Endothelial cell of umbilical vein (primary cell): ENCODE results near the gene TBC1D8. TPM values are rescaled to one million over a fixed set of nuclear protein-coding genes. Genes with fewer than 3 reads are reported as not detected.

Source experiments
- BruUV-seq: library from RNA; stranded (reverse); fragments of 400-500 nt; replicated peaks from 2 replicates; lab custom pipeline; 2021; lab: Mats Ljungman, UMichigan
- CTCF ChIA-PET: fragments of 300-600, 350-600 bp; sonication (Branson Sonifier 250); formaldehyde crosslinking; loops from one replicate; lab custom pipeline; 2021; ENCODE audit warnings: antibody characterized with exemption, inconsistent platforms; lab: Charles Lee
- POLR2A ChIA-PET: fragments of 300-600, 350-600 bp; sonication (Branson Sonifier 250); formaldehyde crosslinking; loops from one replicate; lab custom pipeline; 2021; ENCODE audit warnings: antibody characterized with exemption, inconsistent platforms; lab: Charles Lee
- DNase-seq: peaks from one replicate; pipeline ENCODE4 v3.0.0-alpha.2; 2011; ENCODE audit warnings: low read depth, low spot score
- FAIRE-seq: peaks from 2 replicates; lab custom pipeline; 2011; peaks lifted over from hg19 to GRCh38; lab: Jason Lieb, UNC
- H2AFZ ChIP-seq: 2 replicates; pipeline ENCODE4 v1.6.0; 2012; ENCODE audit warnings: low read depth, low read length, control low read depth, inconsistent platforms
- H3K27ac ChIP-seq: 2 replicates; pipeline ENCODE4 v1.5.1; 2011; ENCODE audit warnings: low read depth, mild to moderate bottlenecking, control low read depth, low read length, moderate library complexity; ENCODE audit not compliant: insufficient read depth
- H3K27me3 ChIP-seq, 2 experiments: 2 replicates each; pipeline versions ENCODE4 v1.6.0 to v1.6.1; 2011; ENCODE audit warnings: low read length in 2 of 2, mixed read lengths in 1 of 2; ENCODE audit not compliant: control insufficient read depth in 2 of 2, insufficient read depth in 2 of 2
- H3K36me3 ChIP-seq, 2 experiments: 2 replicates in 1 of 2; 3 replicates in 1 of 2; pipeline ENCODE4 v1.5.1; 2011; ENCODE audit warnings: low read length in 2 of 2, mild to moderate bottlenecking in 1 of 2, moderate library complexity in 1 of 2; ENCODE audit not compliant: control insufficient read depth in 2 of 2, insufficient read depth in 2 of 2; ENCODE audit errors: extremely low read depth in 1 of 2
- H3K4me1 ChIP-seq: 3 replicates; pipeline ENCODE4 v1.5.1; 2011; ENCODE audit warnings: mild to moderate bottlenecking, low read length; ENCODE audit not compliant: control insufficient read depth, insufficient read depth; ENCODE audit errors: extremely low read depth
- H3K4me2 ChIP-seq: 2 replicates; pipeline ENCODE4 v1.6.1; 2011; ENCODE audit warnings: low read length, control low read depth, mixed read lengths; ENCODE audit not compliant: insufficient read depth
- H3K4me3 ChIP-seq, 3 experiments: fragments of 200-600 bp in 1 of 3; sonication (generic), shearing (Covaris generic) in 1 of 3; replicated peaks in 1 of 3; 2 replicates each; pipeline ENCODE4 v1.5.1; 2011 to 2016; ENCODE audit warnings: control low read depth in 3 of 3, low read length in 3 of 3, mild to moderate bottlenecking in 2 of 3, inconsistent platforms in 1 of 3, low read depth in 1 of 3, moderate library complexity in 1 of 3; ENCODE audit not compliant: insufficient read depth in 1 of 3
- H3K79me2 ChIP-seq: 2 replicates; pipeline ENCODE4 v1.6.0; 2012; ENCODE audit warnings: low read length, inconsistent platforms; ENCODE audit not compliant: control insufficient read depth, insufficient read depth
- H3K9ac ChIP-seq: replicated peaks from 2 replicates; pipeline ENCODE3; 2011; ENCODE audit warnings: low read length, control low read depth; ENCODE audit not compliant: insufficient read depth; ENCODE audit errors: extremely low read depth
- H3K9me1 ChIP-seq: replicated peaks from 3 replicates; pipeline ENCODE4 v1.6.0; 2011; ENCODE audit warnings: mild to moderate bottlenecking, low read length; ENCODE audit not compliant: control insufficient read depth, insufficient read depth; ENCODE audit errors: extremely low read depth
- H3K9me3 ChIP-seq: replicated peaks from 2 replicates; pipeline ENCODE4 v1.5.1; 2012; ENCODE audit warnings: low read length, inconsistent platforms; ENCODE audit not compliant: control insufficient read depth, insufficient read depth
- H4K20me1 ChIP-seq: replicated peaks from 2 replicates; pipeline ENCODE3; 2011; ENCODE audit warnings: mild to moderate bottlenecking, low read length; ENCODE audit not compliant: control insufficient read depth, insufficient read depth; ENCODE audit errors: extremely low read depth
- CTCF ChIP-seq, 2 donors: IDR thresholded peaks; 1 replicate in 1 of 2; 2 replicates in 1 of 2; pipeline ENCODE4 v1.5.1; 2011; ENCODE audit warnings: low read length in 2 of 2, mild to moderate bottlenecking in 2 of 2, moderate library complexity in 2 of 2, control low read depth in 1 of 2, inconsistent platforms in 1 of 2, low read depth in 1 of 2; ENCODE audit not compliant: insufficient read depth in 1 of 2; ENCODE audit errors: extremely low read depth in 1 of 2
- EZH2 ChIP-seq: IDR thresholded peaks from 2 replicates; pipeline ENCODE4 v1.6.1; 2012; ENCODE audit warnings: borderline replicate concordance, low read depth, mild to moderate bottlenecking, moderate library complexity, low read length, inconsistent platforms; ENCODE audit not compliant: severe bottlenecking
- FOS ChIP-seq: IDR thresholded peaks from 2 replicates; pipeline ENCODE4 v1.6.1; 2011; ENCODE audit warnings: mild to moderate bottlenecking, low read length, moderate library complexity, borderline replicate concordance; ENCODE audit not compliant: insufficient read depth
- GATA2 ChIP-seq: IDR thresholded peaks from 2 replicates; pipeline ENCODE4 v1.7.0; 2011; ENCODE audit warnings: low read depth, mild to moderate bottlenecking, moderate library complexity, mixed read lengths, low read length; ENCODE audit not compliant: insufficient read length, insufficient read depth
- JUN ChIP-seq: IDR thresholded peaks from 2 replicates; pipeline ENCODE4 v1.6.1; 2011; ENCODE audit warnings: borderline replicate concordance, low read depth; ENCODE audit not compliant: insufficient read length, insufficient read depth
- MAX ChIP-seq: IDR thresholded peaks from 2 replicates; pipeline ENCODE4 v1.6.1; 2011; ENCODE audit not compliant: insufficient read depth, insufficient read length
- MYC ChIP-seq: IDR thresholded peaks from one replicate; pipeline ENCODE4 v1.6.1; 2011; ENCODE audit warnings: mild to moderate bottlenecking, low read depth, low read length
- POLR2A ChIP-seq: IDR thresholded peaks from 2 replicates; pipeline ENCODE4 v1.6.1; 2012; ENCODE audit warnings: low read depth, mild to moderate bottlenecking, control low read depth, low read length
- POLR2AphosphoS5 ChIP-seq: IDR thresholded peaks from 2 replicates; pipeline ENCODE4 v1.6.1; 2012; ENCODE audit warnings: low read depth, mild to moderate bottlenecking, control low read depth, low read length, moderate library complexity; ENCODE audit not compliant: insufficient read depth
- dilution Hi-C: fragments of 300-500 bp; cut with MboI; formaldehyde crosslinking; loops from one replicate; pipeline ENCODE4 v1.15.0; 2019; ENCODE audit warnings: low sequenced_read_pairs; ENCODE audit not compliant: extremely low pct_ligation_motif_present
- intact Hi-C: fragments of 100-400 bp; cut with micrococcal nuclease; formaldehyde crosslinking; loops from one replicate; pipeline ENCODE4 v1.10.0; 2022
- polyA plus RNA-seq, 4 experiments: library from polyadenylated mRNA; depleted of rRNA in 3 of 4; stranded (reverse) in 3 of 4; unstranded in 1 of 4; fragments of >200 nt; gene quantifications; 2 replicates each; pipeline versions ENCODE4 v1.2.1 to v1.2.3, GENCODE V29; 2011 to 2012; ENCODE audit warnings: missing spikeins in 1 of 4
- total RNA-seq: library from RNA; stranded (reverse); gene quantifications from 2 replicates; pipeline ENCODE4 v1.2.3, GENCODE V29; 2021

The TBC1D8 gene
- total and polyA plus RNA-seq, 2 donors (not counting 3 experiments of a cell fraction or from before 2014, with no cell fraction given) = 28.5 to 32.1 TPM

DNA sequence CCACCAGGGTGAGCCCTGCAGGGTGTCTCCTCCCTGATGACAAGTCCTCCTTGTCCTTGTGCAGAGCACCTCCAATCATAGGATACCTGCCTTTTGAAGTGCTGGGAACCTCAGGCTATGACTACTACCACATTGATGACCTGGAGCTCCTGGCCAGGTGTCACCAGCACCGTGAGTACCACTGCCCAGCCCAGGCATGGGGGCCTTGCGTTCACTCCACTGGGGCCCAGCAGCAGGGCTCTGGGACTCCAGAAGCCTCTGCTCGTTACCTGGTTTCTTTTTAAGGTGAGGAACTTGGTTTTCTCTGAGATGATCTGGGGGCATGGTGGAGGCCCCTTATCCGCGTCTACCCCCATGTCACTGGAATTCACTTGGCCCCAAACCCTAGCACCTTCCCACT, 185.6 kb downstream of the TBC1D8 start:
- Histone ChIP-seq H3K27ac (no peak overlapping the region), H3K4me3 (no peak overlapping the region), H3K27me3 (no peaks in the 10 kb centered on the region), H3K9me3 (no peaks in the 10 kb centered on the region), H2AFZ (no peak overlapping the region), H3K4me1 (no peaks in the 10 kb centered on the region), H3K4me2 (no peak overlapping the region), H3K9ac (no peak overlapping the region), H4K20me1 (no peaks in the 10 kb centered on the region), H3K79me2 (no peaks in the 10 kb centered on the region), H3K36me3 (peaks cover 3 to 21% of the 10 kb centered on the region in 2 experiments), H3K9me1 (no peaks in the 10 kb centered on the region)
- no peak for FAIRE-seq
- dilution Hi-C loops = no loop called here
- intact Hi-C loops = no loop called here
- TF ChIP-seq JUN = no peak
- no peak for TF ChIP-seq POLR2A
- no peak for TF ChIP-seq GATA2
- TF ChIP-seq CTCF (IDR thresholded peaks at IDR 0.05; ENCODE audit: extremely low read depth in 1 of 2, insufficient read depth in 1 of 2, low read depth in 1 of 2, low read length in 2 of 2) = no peak
- TF ChIP-seq EZH2 = no peak
- no peak for TF ChIP-seq POLR2AphosphoS5
- no peak for TF ChIP-seq MYC
- no peak for TF ChIP-seq MAX
- no peak for TF ChIP-seq FOS
- ChIA-PET CTCF (interaction anchor here (0.9 kb wide), 1 partner anchor 235 kb away, joined by 3 read pairs; no protein-coding TSS in a partner anchor), POLR2A (no interaction called here)
- no TSS peak for BruUV-seq
- DNase-seq = no peak
